ENCODE results near the gene PPIG. TPM values are rescaled to one million over a fixed set of nuclear protein-coding genes. Genes with fewer than 3 reads are reported as not detected.
A peak's percentile ranks its signal among the peaks of the same experiment; 100 is the strongest.

Gene PPIG
- total RNA-seq, 1 donor from 2014 or later = 88.4 TPM

DNA sequence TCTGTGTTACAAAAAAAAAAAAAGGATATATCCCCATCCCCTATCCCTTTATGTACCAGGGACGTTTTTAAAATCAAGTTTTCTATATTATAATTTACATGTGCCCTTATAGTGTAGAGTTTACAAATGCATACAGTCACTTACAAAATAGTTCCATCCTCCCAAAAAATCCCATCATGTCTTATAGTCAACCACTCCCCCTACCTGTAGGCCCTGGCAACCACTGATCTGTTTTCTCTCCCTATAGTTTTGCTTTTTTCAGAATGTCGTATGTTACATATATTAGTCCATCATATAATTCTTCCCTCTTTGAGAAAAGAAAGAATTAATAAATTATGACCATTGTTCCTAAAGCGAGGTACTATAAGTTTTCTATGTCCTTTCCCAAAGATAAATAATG, 92.2 kb downstream of the PPIG start:
- DNase-seq (ENCODE audit: low spot score) = peak; percentile 27
- H3F3A ChIP-seq (ENCODE audit: low read depth) = peaks cover 8% of the 10 kb centered on the region
- H3K9me3 ChIP-seq (ENCODE audit: low read depth) = peaks cover 5% of the 10 kb centered on the region
- no peak overlapping the region for H3K27ac Mint-ChIP-seq
- no peak overlapping the region for H3K4me3 Mint-ChIP-seq
- peaks cover 15% of the 10 kb centered on the region for H3K36me3 Mint-ChIP-seq
- no peaks in the 10 kb centered on the region for H3K79me2 ChIP-seq (ENCODE audit: low read depth)
- no peak overlapping the region for H3K4me3 ChIP-seq
- H3K4me2 ChIP-seq = peak overlapping the region; percentile 51
- H4K20me1 ChIP-seq (ENCODE audit: low read depth) = no peaks in the 10 kb centered on the region
- H2AFZ ChIP-seq (replicated peaks) = peak overlapping the region; percentile 38
- peak overlapping the region; percentile 9 for H3K27ac ChIP-seq
- H3K27me3 ChIP-seq = no peaks in the 10 kb centered on the region
- peaks cover 2% of the 10 kb centered on the region for H3K9me3 Mint-ChIP-seq
- peaks cover 9% of the 10 kb centered on the region for H3K4me1 ChIP-seq
- H3K9ac ChIP-seq = no peak overlapping the region
- H3K4me1 Mint-ChIP-seq = peaks cover 9% of the 10 kb centered on the region
- no peaks in the 10 kb centered on the region for H3K27me3 Mint-ChIP-seq (ENCODE audit: insufficient read depth, low read depth)
- TF ChIP-seq EZH2phosphoT487 (IDR thresholded peaks at IDR 0.05) (no peak), EZH2 (IDR thresholded peaks at IDR 0.05) (no peak)
- TF ChIP-seq, protein P1, sequence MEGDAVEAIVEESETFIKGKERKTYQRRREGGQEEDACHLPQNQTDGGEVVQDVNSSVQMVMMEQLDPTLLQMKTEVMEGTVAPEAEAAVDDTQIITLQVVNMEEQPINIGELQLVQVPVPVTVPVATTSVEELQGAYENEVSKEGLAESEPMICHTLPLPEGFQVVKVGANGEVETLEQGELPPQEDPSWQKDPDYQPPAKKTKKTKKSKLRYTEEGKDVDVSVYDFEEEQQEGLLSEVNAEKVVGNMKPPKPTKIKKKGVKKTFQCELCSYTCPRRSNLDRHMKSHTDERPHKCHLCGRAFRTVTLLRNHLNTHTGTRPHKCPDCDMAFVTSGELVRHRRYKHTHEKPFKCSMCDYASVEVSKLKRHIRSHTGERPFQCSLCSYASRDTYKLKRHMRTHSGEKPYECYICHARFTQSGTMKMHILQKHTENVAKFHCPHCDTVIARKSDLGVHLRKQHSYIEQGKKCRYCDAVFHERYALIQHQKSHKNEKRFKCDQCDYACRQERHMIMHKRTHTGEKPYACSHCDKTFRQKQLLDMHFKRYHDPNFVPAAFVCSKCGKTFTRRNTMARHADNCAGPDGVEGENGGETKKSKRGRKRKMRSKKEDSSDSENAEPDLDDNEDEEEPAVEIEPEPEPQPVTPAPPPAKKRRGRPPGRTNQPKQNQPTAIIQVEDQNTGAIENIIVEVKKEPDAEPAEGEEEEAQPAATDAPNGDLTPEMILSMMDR (IDR thresholded peaks at IDR 0.05) = peak; percentile 58
- no peaks in the 10 kb centered on the region for H3K36me3 ChIP-seq

DNA sequence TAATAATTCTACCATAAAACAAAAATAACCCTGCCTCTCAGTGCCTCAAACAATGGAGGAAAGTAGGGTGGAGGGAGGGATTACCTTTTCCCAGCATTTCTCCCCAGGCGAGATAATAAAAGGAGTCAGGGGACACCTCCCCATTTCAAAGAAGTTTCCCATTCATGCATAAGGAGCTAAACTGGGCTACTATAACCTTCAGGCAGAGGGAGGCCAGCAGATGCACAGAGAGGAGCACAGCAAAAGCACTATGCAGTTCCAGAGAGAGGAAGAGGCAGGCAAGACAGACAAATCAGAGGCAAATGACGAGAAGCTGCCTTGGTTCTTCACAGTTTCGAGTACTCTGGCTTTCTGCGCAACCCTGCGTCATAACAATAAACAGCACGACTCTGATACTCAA, 92.7 kb downstream of the PPIG start:
- H3K4me2 ChIP-seq = peak overlapping the region; percentile 51
- peaks cover 2% of the 10 kb centered on the region for H3K9me3 Mint-ChIP-seq
- H2AFZ ChIP-seq (replicated peaks) = peak overlapping the region; percentile 38

DNA sequence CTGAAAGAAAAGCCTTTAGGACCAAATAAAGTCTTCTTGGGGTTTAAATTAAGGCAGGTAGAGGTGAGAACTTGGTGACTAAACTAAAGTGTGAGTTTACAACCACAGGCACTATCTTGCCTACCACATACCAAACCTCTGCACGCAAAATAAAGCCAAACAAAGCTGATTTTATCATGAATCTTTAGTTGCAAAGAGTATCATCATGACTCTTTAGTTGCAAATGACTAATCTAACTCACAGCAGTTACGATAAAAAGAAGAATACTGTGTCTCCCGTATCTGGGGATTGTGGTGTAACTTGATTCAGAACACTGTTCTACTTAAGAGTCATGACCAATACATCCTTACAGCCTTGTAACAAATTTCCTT, 98.9 kb downstream of the PPIG start:
- H3K4me1 ChIP-seq = no peaks in the 10 kb centered on the region
- H3F3A ChIP-seq (ENCODE audit: low read depth) = no peaks in the 10 kb centered on the region
- Mint-ChIP-seq H3K27ac (no peak overlapping the region), H3K36me3 (peaks cover 26% of the 10 kb centered on the region), H3K4me3 (no peak overlapping the region), H3K9me3 (peaks cover 8% of the 10 kb centered on the region), H3K27me3 (ENCODE audit: insufficient read depth, low read depth) (no peaks in the 10 kb centered on the region), H3K4me1 (no peaks in the 10 kb centered on the region)
- no peaks in the 10 kb centered on the region for H3K79me2 ChIP-seq (ENCODE audit: low read depth)
- H4K20me1 ChIP-seq (ENCODE audit: low read depth) = no peaks in the 10 kb centered on the region
- H2AFZ ChIP-seq (replicated peaks) = no peak overlapping the region
- no peak overlapping the region for H3K4me2 ChIP-seq
- TF ChIP-seq, protein P1 (IDR thresholded peaks at IDR 0.05) = no peak
- TF ChIP-seq EZH2 (IDR thresholded peaks at IDR 0.05) (no peak), EZH2phosphoT487 (IDR thresholded peaks at IDR 0.05) (no peak)
- peaks cover 5% of the 10 kb centered on the region for H3K9me3 ChIP-seq (ENCODE audit: low read depth)
- DNase-seq (ENCODE audit: low spot score) = no peak
- no peak overlapping the region for H3K4me3 ChIP-seq
- no peak overlapping the region for H3K9ac ChIP-seq
- no peaks in the 10 kb centered on the region for H3K27me3 ChIP-seq
- no peak overlapping the region for H3K27ac ChIP-seq
- H3K36me3 ChIP-seq = no peaks in the 10 kb centered on the region

More for the DNA sequence above, 92.7 kb downstream of the PPIG start:
- no peaks in the 10 kb centered on the region for H3K27me3 Mint-ChIP-seq (ENCODE audit: insufficient read depth, low read depth)
- peaks cover 9% of the 10 kb centered on the region for H3K4me1 Mint-ChIP-seq
- no peaks in the 10 kb centered on the region for H4K20me1 ChIP-seq (ENCODE audit: low read depth)
- peaks cover 9% of the 10 kb centered on the region for H3K4me1 ChIP-seq
- H3K27ac ChIP-seq = peak overlapping the region; percentile 9
- H3K4me3 Mint-ChIP-seq = no peak overlapping the region
- DNase-seq (ENCODE audit: low spot score) = peak; percentile 29
- peaks cover 5% of the 10 kb centered on the region for H3K9me3 ChIP-seq (ENCODE audit: low read depth)
- no peak overlapping the region for H3K9ac ChIP-seq
- H3K27me3 ChIP-seq = no peaks in the 10 kb centered on the region
- H3K4me3 ChIP-seq = no peak overlapping the region
- TF ChIP-seq EZH2phosphoT487 (IDR thresholded peaks at IDR 0.05) (no peak), EZH2 (IDR thresholded peaks at IDR 0.05) (no peak)
- TF ChIP-seq, protein P1 (IDR thresholded peaks at IDR 0.05) = no peak
- peak overlapping the region; percentile 40 for H3K27ac Mint-ChIP-seq
- no peaks in the 10 kb centered on the region for H3K79me2 ChIP-seq (ENCODE audit: low read depth)
- H3K36me3 ChIP-seq = no peaks in the 10 kb centered on the region
- H3F3A ChIP-seq (ENCODE audit: low read depth) = peaks cover 8% of the 10 kb centered on the region
- peaks cover 15% of the 10 kb centered on the region for H3K36me3 Mint-ChIP-seq
